Ascending aorta (tissue), 2 donors: Measurements from ENCODE around the gene PLD6. TPM values are rescaled to one million over a fixed set of nuclear protein-coding genes. Genes with fewer than 3 reads are reported as not detected.

Experiments used
- DNase-seq, 2 donors: peaks; one replicate each; pipeline ENCODE4 v3.0.0-alpha.2; 2019; ENCODE audit warnings: low spot score in 2 of 2
- H3K27ac ChIP-seq, 2 donors: fragments of 200-600 bp; sonication (generic); one replicate each; pipeline ENCODE4 v1.5.1; 2016 to 2017; ENCODE audit warnings: mild to moderate bottlenecking in 1 of 2
- H3K27me3 ChIP-seq: fragments of 200-600 bp; sonication (generic); one replicate; pipeline ENCODE4 v1.5.1; 2017
- H3K36me3 ChIP-seq, 2 donors: fragments of 200-600 bp; sonication (generic); one replicate each; pipeline ENCODE4 v1.5.1; 2016
- H3K4me1 ChIP-seq, 2 donors: fragments of 200-600 bp; sonication (generic); one replicate each; pipeline ENCODE4 v1.5.1; 2016 to 2017; ENCODE audit warnings: mild to moderate bottlenecking in 1 of 2
- H3K4me3 ChIP-seq, 2 donors: fragments of 200-600 bp; sonication (generic); one replicate each; pipeline ENCODE4 v1.5.1; 2016 to 2017; ENCODE audit warnings: mild to moderate bottlenecking in 1 of 2
- H3K9me3 ChIP-seq, 2 donors: fragments of 200-600 bp; sonication (generic); one replicate each; pipeline ENCODE4 v1.5.1; 2016
- intact Hi-C: fragments of 100-400 bp; cut with DNase I; formaldehyde crosslinking; loops from one replicate; pipeline ENCODE4 v1.15.1; 2023
- total RNA-seq: library from RNA; depleted of rRNA; stranded (reverse); fragments of >200 nt; gene quantifications from one replicate; pipeline ENCODE4 v1.1.0, GENCODE V29; 2016
- TF ChIP-seq, protein P1 (sequence below), 3 experiments: fragments of 200-600 bp in 2 of 3; fragments of 450-650 bp in 1 of 3; sonication (generic) in 2 of 3; IDR thresholded peaks; one replicate each; pipeline ENCODE4 v1.5.1; 2016 to 2019; ENCODE audit warnings: antibody characterized with exemption in 3 of 3, mild to moderate bottlenecking in 1 of 3, moderate library complexity in 1 of 3

PLD6 gene
- total RNA-seq, 1 donor from 2014 or later, result 0.32 TPM

DNA sequence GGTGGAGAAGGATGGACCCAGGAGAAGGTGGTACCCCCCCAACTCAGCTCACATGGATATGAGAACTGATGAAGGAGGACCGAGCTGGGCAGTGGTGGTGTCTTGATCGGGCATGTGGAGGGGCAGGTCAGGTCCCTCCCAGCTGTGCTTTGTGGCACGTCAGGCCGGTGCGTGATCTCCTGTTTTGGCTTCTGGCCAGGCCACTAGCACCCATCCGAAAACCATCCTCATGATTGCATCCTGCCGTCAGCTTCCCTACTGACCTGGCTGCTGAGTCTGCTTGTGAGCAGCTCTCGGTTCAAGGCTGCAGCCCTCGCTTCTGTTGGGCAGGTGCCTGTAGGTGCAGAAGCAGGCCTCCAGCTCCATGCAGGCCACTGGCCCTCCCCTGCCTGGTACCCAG is 53.1 kb downstream of the PLD6 start:
- Histone ChIP-seq H3K4me1 (peaks cover 15% of the 10 kb centered on the region in 2 donors), H3K9me3 (no peaks in the 10 kb centered on the region), H3K27ac (peak overlapping the region; percentile 44 to 91), H3K4me3 (no peak overlapping the region), H3K36me3 (peaks cover 49 to 75% of the 10 kb centered on the region in 2 donors), H3K27me3 (no peaks in the 10 kb centered on the region)
- DNase-seq, result no peak
- TF ChIP-seq, protein P1, sequence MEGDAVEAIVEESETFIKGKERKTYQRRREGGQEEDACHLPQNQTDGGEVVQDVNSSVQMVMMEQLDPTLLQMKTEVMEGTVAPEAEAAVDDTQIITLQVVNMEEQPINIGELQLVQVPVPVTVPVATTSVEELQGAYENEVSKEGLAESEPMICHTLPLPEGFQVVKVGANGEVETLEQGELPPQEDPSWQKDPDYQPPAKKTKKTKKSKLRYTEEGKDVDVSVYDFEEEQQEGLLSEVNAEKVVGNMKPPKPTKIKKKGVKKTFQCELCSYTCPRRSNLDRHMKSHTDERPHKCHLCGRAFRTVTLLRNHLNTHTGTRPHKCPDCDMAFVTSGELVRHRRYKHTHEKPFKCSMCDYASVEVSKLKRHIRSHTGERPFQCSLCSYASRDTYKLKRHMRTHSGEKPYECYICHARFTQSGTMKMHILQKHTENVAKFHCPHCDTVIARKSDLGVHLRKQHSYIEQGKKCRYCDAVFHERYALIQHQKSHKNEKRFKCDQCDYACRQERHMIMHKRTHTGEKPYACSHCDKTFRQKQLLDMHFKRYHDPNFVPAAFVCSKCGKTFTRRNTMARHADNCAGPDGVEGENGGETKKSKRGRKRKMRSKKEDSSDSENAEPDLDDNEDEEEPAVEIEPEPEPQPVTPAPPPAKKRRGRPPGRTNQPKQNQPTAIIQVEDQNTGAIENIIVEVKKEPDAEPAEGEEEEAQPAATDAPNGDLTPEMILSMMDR (IDR thresholded peaks at IDR 0.05), result no peak
- intact Hi-C loops, result loop anchor here (2.0 kb wide), 3 partner anchors 54 to 152 kb away; partner anchors contain the start of genes FLCN and PLD6

DNA sequence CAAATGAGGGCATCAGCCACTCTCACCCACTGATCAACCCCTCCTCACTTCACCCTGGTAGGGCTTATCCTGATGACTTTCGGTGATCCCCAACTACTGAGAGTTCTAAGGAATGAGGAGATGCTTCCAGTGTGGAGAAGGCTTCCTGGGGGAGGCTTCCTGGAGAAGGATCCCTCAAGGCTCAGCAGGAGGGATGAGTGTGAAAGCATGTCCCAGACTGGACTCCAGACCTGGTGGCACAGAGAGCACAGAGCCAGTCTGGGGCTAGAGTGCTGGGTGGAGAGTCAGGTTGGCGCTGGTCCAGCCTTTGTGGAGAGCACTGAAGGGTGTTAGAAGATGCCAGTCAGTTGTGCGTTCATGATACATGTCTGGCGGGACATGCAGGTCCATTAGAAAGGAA is 53.7 kb downstream of the PLD6 start:
- TF ChIP-seq, protein P1 (IDR thresholded peaks at IDR 0.05), result no peak
- no peak for DNase-seq
- H3K27me3 ChIP-seq, result no peaks in the 10 kb centered on the region
- H3K4me1 ChIP-seq, result peaks cover 15% of the 10 kb centered on the region in 2 donors
- no peaks in the 10 kb centered on the region for H3K9me3 ChIP-seq
- intact Hi-C loops, result loop anchor here (2.0 kb wide), 3 partner anchors 54 to 152 kb away; partner anchors contain the start of genes FLCN and PLD6
- H3K27ac ChIP-seq, result peak overlapping the region; percentile 44 to 91
- no peak overlapping the region for H3K4me3 ChIP-seq
- H3K36me3 ChIP-seq, result peaks cover 43 to 75% of the 10 kb centered on the region in 2 donors

DNA sequence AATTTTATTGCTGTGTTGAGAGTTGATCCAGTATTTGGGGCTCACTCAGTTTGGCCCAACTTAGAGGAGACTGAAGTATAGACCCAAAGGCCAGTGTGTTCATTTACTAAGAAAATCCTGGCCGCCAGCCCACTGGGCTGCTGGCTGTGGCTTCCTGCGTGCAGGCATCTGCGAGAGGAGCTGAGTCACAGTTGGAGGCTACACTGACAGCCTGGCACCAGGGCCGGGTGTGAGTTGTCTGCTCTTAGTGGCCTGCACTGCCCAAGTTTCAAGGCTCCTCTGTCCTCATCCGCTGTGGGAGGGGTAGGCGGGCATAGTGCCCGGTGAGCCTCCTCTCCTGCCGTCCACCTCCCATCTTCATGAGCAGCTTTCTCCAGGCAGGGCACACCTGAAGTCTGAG is 54.2 kb downstream of the PLD6 start:
- H3K9me3 ChIP-seq, result no peaks in the 10 kb centered on the region
- TF ChIP-seq, protein P1 (IDR thresholded peaks at IDR 0.05), result no peak
- peak; percentile 81 to 97 for DNase-seq
- no peak overlapping the region for H3K4me3 ChIP-seq
- peaks cover 43 to 75% of the 10 kb centered on the region in 2 donors for H3K36me3 ChIP-seq
- H3K27me3 ChIP-seq, result no peaks in the 10 kb centered on the region
- peak overlapping the region; percentile 79 to 91 for H3K27ac ChIP-seq
- intact Hi-C loops, result loop anchor here (2.0 kb wide), 3 partner anchors 55 to 151 kb away; partner anchors contain the start of genes FLCN and PLD6
- H3K4me1 ChIP-seq, result peaks cover 15% of the 10 kb centered on the region in 2 donors

DNA sequence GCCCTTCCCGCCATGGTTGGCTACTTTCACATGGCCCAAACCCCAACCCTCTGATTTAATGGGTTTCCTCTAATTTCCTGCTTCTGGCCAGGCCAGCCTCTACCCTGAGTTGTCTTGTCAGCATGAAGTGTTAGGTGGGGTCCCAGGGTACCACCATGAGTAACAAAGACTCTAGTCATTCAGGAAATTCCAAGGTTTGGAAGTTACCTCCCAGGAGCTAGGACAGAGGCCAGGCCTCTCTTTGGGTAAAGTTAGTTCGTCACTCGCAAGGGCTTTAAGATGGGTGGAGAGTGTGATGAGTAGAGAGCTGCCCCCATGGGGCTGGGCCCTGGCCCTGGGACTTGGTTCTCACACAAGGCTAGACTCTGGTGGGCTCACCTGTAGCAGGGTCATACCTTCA is 54.6 kb downstream of the PLD6 start:
- Histone ChIP-seq H3K27ac (peak overlapping the region; percentile 79 to 91), H3K4me1 (peaks cover 15% of the 10 kb centered on the region in 2 donors), H3K4me3 (no peak overlapping the region), H3K27me3 (no peaks in the 10 kb centered on the region), H3K36me3 (peaks cover 43 to 75% of the 10 kb centered on the region in 2 donors), H3K9me3 (no peaks in the 10 kb centered on the region)
- no peak for DNase-seq
- intact Hi-C loops, result no loop called here
- TF ChIP-seq, protein P1 (IDR thresholded peaks at IDR 0.05), result no peak

DNA sequence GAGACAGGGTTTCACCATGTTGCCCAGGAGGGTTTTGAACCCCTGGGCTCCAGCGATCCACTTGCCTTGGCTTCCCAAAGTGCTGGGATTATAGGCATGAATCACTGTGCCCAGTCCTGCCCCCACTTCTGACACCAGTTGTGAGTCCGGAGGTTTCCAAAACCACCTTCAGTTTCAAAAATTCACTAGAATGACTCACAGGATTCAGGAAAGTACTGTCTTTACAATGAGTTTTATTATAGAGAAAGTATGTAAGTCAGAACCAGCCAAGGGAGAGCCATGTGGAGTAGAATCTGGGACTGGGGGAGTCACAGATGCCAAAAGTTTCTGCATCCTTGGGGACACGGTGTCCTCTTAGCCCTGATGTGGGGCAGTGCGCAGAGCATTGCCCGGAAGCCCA is 55.1 kb downstream of the PLD6 start:
- H3K9me3 ChIP-seq, result no peaks in the 10 kb centered on the region
- H3K27ac ChIP-seq, result peak overlapping the region; percentile 79 to 91
- TF ChIP-seq, protein P1 (IDR thresholded peaks at IDR 0.05), result no peak
- H3K4me1 ChIP-seq, result peaks cover 15% of the 10 kb centered on the region in 2 donors
- intact Hi-C loops, result no loop called here
- no peak overlapping the region for H3K4me3 ChIP-seq
- H3K36me3 ChIP-seq, result peaks cover 47 to 75% of the 10 kb centered on the region in 2 donors
- no peaks in the 10 kb centered on the region for H3K27me3 ChIP-seq
- DNase-seq, result no peak

Other genes with a start within 250 kb of the PLD6 start
- not detected for gene TNFRSF13B, start 234.2 kb downstream of the PLD6 start, total RNA-seq
- gene MPRIP, start 163.9 kb downstream of the PLD6 start, total RNA-seq, result 246 TPM
- gene FLCN, start 30.8 kb upstream of the PLD6 start, total RNA-seq, result 48.6 TPM
- 36.6 TPM for gene COPS3, start 74.9 kb upstream of the PLD6 start, total RNA-seq
- gene NT5M, start 97.0 kb upstream of the PLD6 start, total RNA-seq, result 4.6 TPM